ENCODE results near the gene CACNB4. TPM values are rescaled to one million over a fixed set of nuclear protein-coding genes. Genes with fewer than 3 reads are reported as not detected.
"Not testable (repeated sequence)": the region's sequence is repeated elsewhere in the genome, so short reads cannot be mapped to it uniquely, and the experiment has no call there.

CACNB4 gene
- total RNA-seq, 1 experiment from 2014 or later, result not detected

- intact Hi-C loops (cut with micrococcal nuclease), result no loop called here
- no peaks in the 10 kb centered on the region for H3K36me3 ChIP-seq (ENCODE audit: low read depth, low read length)
- H3K9me3 ChIP-seq (ENCODE audit: low read length), result no peaks in the 10 kb centered on the region
- H3F3A ChIP-seq (ENCODE audit: low read length, unreplicated experiment), result no peaks in the 10 kb centered on the region
- no peak for TF ChIP-seq EZH2phosphoT487 (IDR thresholded peaks at IDR 0.05; ENCODE audit: borderline replicate concordance, low read length)
- TF ChIP-seq, protein P1, sequence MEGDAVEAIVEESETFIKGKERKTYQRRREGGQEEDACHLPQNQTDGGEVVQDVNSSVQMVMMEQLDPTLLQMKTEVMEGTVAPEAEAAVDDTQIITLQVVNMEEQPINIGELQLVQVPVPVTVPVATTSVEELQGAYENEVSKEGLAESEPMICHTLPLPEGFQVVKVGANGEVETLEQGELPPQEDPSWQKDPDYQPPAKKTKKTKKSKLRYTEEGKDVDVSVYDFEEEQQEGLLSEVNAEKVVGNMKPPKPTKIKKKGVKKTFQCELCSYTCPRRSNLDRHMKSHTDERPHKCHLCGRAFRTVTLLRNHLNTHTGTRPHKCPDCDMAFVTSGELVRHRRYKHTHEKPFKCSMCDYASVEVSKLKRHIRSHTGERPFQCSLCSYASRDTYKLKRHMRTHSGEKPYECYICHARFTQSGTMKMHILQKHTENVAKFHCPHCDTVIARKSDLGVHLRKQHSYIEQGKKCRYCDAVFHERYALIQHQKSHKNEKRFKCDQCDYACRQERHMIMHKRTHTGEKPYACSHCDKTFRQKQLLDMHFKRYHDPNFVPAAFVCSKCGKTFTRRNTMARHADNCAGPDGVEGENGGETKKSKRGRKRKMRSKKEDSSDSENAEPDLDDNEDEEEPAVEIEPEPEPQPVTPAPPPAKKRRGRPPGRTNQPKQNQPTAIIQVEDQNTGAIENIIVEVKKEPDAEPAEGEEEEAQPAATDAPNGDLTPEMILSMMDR (conservative IDR thresholded peaks at IDR 0.05; ENCODE audit: low read depth, low read length), result no peak
- ATAC-seq (no peak), DNase-seq (no peak)
- BruUV-seq (replicated peaks), result no TSS peak
- H4K20me1 ChIP-seq (ENCODE audit: low read length), result no peaks in the 10 kb centered on the region
- H3K27ac ChIP-seq (ENCODE audit: low read length), result no peak overlapping the region
- no peak overlapping the region for H3K9ac ChIP-seq (ENCODE audit: low read length)
- no peaks in the 10 kb centered on the region for H3K4me1 ChIP-seq (ENCODE audit: insufficient read depth, low read length)
- ChIA-PET CTCF (no interaction called here), POLR2A (ENCODE audit: unreplicated experiment) (no interaction called here)
- H3K9me2 ChIP-seq (replicated peaks; ENCODE audit: low read length), result no peaks in the 10 kb centered on the region
- H3K27me3 ChIP-seq (ENCODE audit: low read length), result peaks cover 16% of the 10 kb centered on the region
- no peaks in the 10 kb centered on the region for H3K79me2 ChIP-seq (ENCODE audit: low read length)
- no peak overlapping the region for H3K4me2 ChIP-seq (ENCODE audit: low read length)
- no peak overlapping the region for H2AFZ ChIP-seq (ENCODE audit: low read length)
- no peak overlapping the region for H3K4me3 ChIP-seq (ENCODE audit: low read length)
These were observed 93.2 kb downstream of the CACNB4 start for GRCh38 chr2:152005607-152006006.

GRCh38 chr2:152003283-152003682 is 95.6 kb downstream of the CACNB4 start:
- ATAC-seq; H2AFZ ChIP-seq (ENCODE audit: low read length); H3K36me3 ChIP-seq (ENCODE audit: low read depth, low read length); H3K4me1 ChIP-seq (ENCODE audit: insufficient read depth, low read length); H3K27ac ChIP-seq (ENCODE audit: low read length); H3K9me3 ChIP-seq (ENCODE audit: low read length); BruUV-seq (replicated peaks); H3K9ac ChIP-seq (ENCODE audit: low read length); H3K79me2 ChIP-seq (ENCODE audit: low read length); H4K20me1 ChIP-seq (ENCODE audit: low read length); CTCF ChIA-PET; H3K27me3 ChIP-seq (ENCODE audit: low read length); H3K4me2 ChIP-seq (ENCODE audit: low read length); H3K4me3 ChIP-seq (ENCODE audit: low read length); intact Hi-C loops (cut with micrococcal nuclease); H3K9me2 ChIP-seq (replicated peaks; ENCODE audit: low read length); H3F3A ChIP-seq (ENCODE audit: low read length, unreplicated experiment); POLR2A ChIA-PET (ENCODE audit: unreplicated experiment); DNase-seq: not testable (repeated sequence)

- no peak overlapping the region for H2AFZ ChIP-seq (ENCODE audit: low read length)
- BruUV-seq (replicated peaks), result no TSS peak
- DNase-seq (peak; percentile 56), ATAC-seq (peak; percentile 96)
- no peak overlapping the region for H3K4me3 ChIP-seq (ENCODE audit: low read length)
- intact Hi-C loops (cut with micrococcal nuclease), result loop anchor here (1.0 kb wide), 1 partner anchor 26 kb away; no protein-coding TSS in a partner anchor
- CTCF ChIA-PET, result interaction anchor here (1.3 kb wide), 1 partner anchor 27 kb away, joined by 6 read pairs; no protein-coding TSS in a partner anchor
- H3K4me2 ChIP-seq (ENCODE audit: low read length), result no peak overlapping the region
- peaks cover 11% of the 10 kb centered on the region for H3K27me3 ChIP-seq (ENCODE audit: low read length)
- POLR2A ChIA-PET (ENCODE audit: unreplicated experiment), result no interaction called here
- H4K20me1 ChIP-seq (ENCODE audit: low read length), result no peaks in the 10 kb centered on the region
- no peak overlapping the region for H3K9ac ChIP-seq (ENCODE audit: low read length)
- H3F3A ChIP-seq (ENCODE audit: low read length, unreplicated experiment), result no peaks in the 10 kb centered on the region
- H3K9me2 ChIP-seq (replicated peaks; ENCODE audit: low read length), result no peaks in the 10 kb centered on the region
- no peaks in the 10 kb centered on the region for H3K4me1 ChIP-seq (ENCODE audit: insufficient read depth, low read length)
- TF ChIP-seq, protein P1 (conservative IDR thresholded peaks at IDR 0.05; ENCODE audit: low read depth, low read length), result peak; percentile 86
- TF ChIP-seq EZH2phosphoT487 (IDR thresholded peaks at IDR 0.05; ENCODE audit: borderline replicate concordance, low read length) (no peak), EZH2 (IDR thresholded peaks at IDR 0.05; ENCODE audit: low read length, unreplicated experiment) (no peak)
- no peaks in the 10 kb centered on the region for H3K9me3 ChIP-seq (ENCODE audit: low read length)
- no peak overlapping the region for H3K27ac ChIP-seq (ENCODE audit: low read length)
- H3K36me3 ChIP-seq (ENCODE audit: low read depth, low read length), result no peaks in the 10 kb centered on the region
- H3K79me2 ChIP-seq (ENCODE audit: low read length), result no peaks in the 10 kb centered on the region
These were observed 99.8 kb downstream of the CACNB4 start for GRCh38 chr2:151999053-151999452.

Data from PC-3 (cell line).